GM23338 (cell line): ENCODE measurements around the gene MYOZ3. TPM values are rescaled to one million over a fixed set of nuclear protein-coding genes. Genes with fewer than 3 reads are reported as not detected.

ENCODE experiments used
- ATAC-seq: fragments of 200-7000 bp; cut with Tn5 transposase; 3 replicates; pipeline ENCODE4 v1.9.1; 2020
- DNase-seq: peaks from one replicate; pipeline ENCODE4 v3.0.0-alpha.2; 2015; ENCODE audit warnings: low spot score
- H2AFZ ChIP-seq: fragments of 200-600 bp; sonication (generic); 2 replicates; pipeline ENCODE4 v1.8.0; 2016; ENCODE audit warnings: antibody characterized with exemption, mild to moderate bottlenecking, moderate library complexity
- H3F3A ChIP-seq: fragments of 200-600 bp; sonication (generic); replicated peaks from 2 replicates; pipeline ENCODE4 v1.8.0; 2017; ENCODE audit warnings: antibody characterized with exemption, mixed run types, low read depth
- H3K27ac ChIP-seq: fragments of 200-600 bp; sonication (generic); 2 replicates; pipeline ENCODE4 v1.6.1; 2016; ENCODE audit warnings: low read depth
- H3K27me3 ChIP-seq: fragments of 200-600 bp; sonication (generic); 2 replicates; pipeline ENCODE4 v1.8.0; 2016; ENCODE audit warnings: mild to moderate bottlenecking, mixed run types, moderate library complexity; ENCODE audit not compliant: insufficient read depth
- H3K36me3 ChIP-seq: fragments of 200-600 bp; sonication (generic); 2 replicates; pipeline ENCODE4 v1.8.0; 2016; ENCODE audit warnings: mild to moderate bottlenecking; ENCODE audit not compliant: insufficient read depth
- H3K4me1 ChIP-seq: fragments of 200-600 bp; sonication (generic); 2 replicates; pipeline ENCODE4 v1.8.0; 2016; ENCODE audit warnings: mild to moderate bottlenecking, moderate library complexity; ENCODE audit not compliant: insufficient read depth
- H3K4me2 ChIP-seq: fragments of 200-600 bp; sonication (generic); 2 replicates; pipeline ENCODE4 v1.7.1; 2017; ENCODE audit warnings: mixed run types
- H3K4me3 ChIP-seq: fragments of 200-600 bp; sonication (generic); 2 replicates; pipeline ENCODE4 v1.6.1; 2016; ENCODE audit warnings: mixed run types
- H3K79me2 ChIP-seq: fragments of 200-600 bp; sonication (generic); replicated peaks from 2 replicates; pipeline ENCODE4 v1.8.0; 2017; ENCODE audit warnings: mild to moderate bottlenecking; ENCODE audit not compliant: insufficient read depth
- H3K9me2 ChIP-seq: fragments of 200-600 bp; sonication (generic); 2 replicates; pipeline ENCODE4 v1.8.0; 2017; ENCODE audit not compliant: insufficient read depth
- H4K20me1 ChIP-seq: fragments of 200-600 bp; sonication (generic); replicated peaks from 2 replicates; pipeline ENCODE4 v1.8.0; 2017; ENCODE audit warnings: mild to moderate bottlenecking; ENCODE audit not compliant: insufficient read depth
- H3K27ac Mint-ChIP-seq: 2 replicates; pipeline ENCODE4 v1.8.0; 2020; ENCODE audit warnings: inconsistent platforms, mild to moderate bottlenecking, moderate library complexity, mixed read lengths
- H3K27me3 Mint-ChIP-seq: 3 replicates; pipeline ENCODE4 v1.8.0; 2022; ENCODE audit warnings: low read depth, mild to moderate bottlenecking, moderate library complexity, mixed read lengths, inconsistent platforms; ENCODE audit not compliant: insufficient read depth, poor library complexity
- H3K36me3 Mint-ChIP-seq: 3 replicates; pipeline ENCODE4 v1.8.0; 2021; ENCODE audit warnings: low read depth, mild to moderate bottlenecking, inconsistent platforms, moderate library complexity, mixed read lengths
- H3K4me1 Mint-ChIP-seq: 3 replicates; pipeline ENCODE4 v1.8.0; 2020; ENCODE audit warnings: mild to moderate bottlenecking, inconsistent platforms, mixed read lengths
- H3K4me3 Mint-ChIP-seq: 3 replicates; pipeline ENCODE4 v1.8.0; 2021; ENCODE audit warnings: moderate library complexity, mild to moderate bottlenecking, inconsistent platforms, mixed read lengths
- H3K9me3 Mint-ChIP-seq: 3 replicates; pipeline ENCODE4 v1.8.0; 2020; ENCODE audit warnings: moderate library complexity, mild to moderate bottlenecking, inconsistent platforms, mixed read lengths
- CREB1 ChIP-seq: fragments of 250-450 bp; sonication (Bioruptor Pico); IDR thresholded peaks from 2 replicates; pipeline ENCODE4 v1.5.0; 2020; ENCODE audit warnings: low read depth, mild to moderate bottlenecking, moderate library complexity
- EZH2 ChIP-seq: fragments of 200-600 bp; sonication (generic); IDR thresholded peaks from one replicate; pipeline ENCODE4 v1.8.0; 2017; ENCODE audit warnings: antibody characterized with exemption, mild to moderate bottlenecking, low read depth; ENCODE audit not compliant: unreplicated experiment
- EZH2phosphoT487 ChIP-seq: fragments of 200-600 bp; sonication (generic); IDR thresholded peaks from one replicate; pipeline ENCODE4 v1.8.1; 2018; ENCODE audit warnings: antibody characterized with exemption; ENCODE audit not compliant: unreplicated experiment
- JUNB ChIP-seq: IDR thresholded peaks from one replicate; pipeline ENCODE4 v1.6.1; 2016; ENCODE audit warnings: antibody characterized with exemption; ENCODE audit not compliant: unreplicated experiment
- NANOG ChIP-seq: IDR thresholded peaks from 2 replicates; pipeline ENCODE4 v1.6.1; 2016; ENCODE audit warnings: antibody characterized with exemption, borderline replicate concordance
- POLR2AphosphoS5 ChIP-seq: IDR thresholded peaks from 2 replicates; pipeline ENCODE4 v1.6.1; 2016; ENCODE audit warnings: antibody characterized with exemption, low read depth
- ZNF331 ChIP-seq: fragments of 250-450 bp; sonication (Bioruptor Pico); IDR thresholded peaks from 2 replicates; pipeline ENCODE4 v1.5.0; 2020; ENCODE audit warnings: low read depth, mild to moderate bottlenecking, moderate library complexity
- polyA plus RNA-seq: library from polyadenylated mRNA; unstranded; fragments of >200 nt; fragmentation: Nextera tagmentation; extraction: Ambion mirVana; gene quantifications from 2 replicates; pipeline ENCODE4 v1.2.1, GENCODE V29; 2016
- total RNA-seq: library from RNA; depleted of rRNA; stranded (reverse); fragments of >200 nt; shearing (Covaris generic); gene quantifications from 2 replicates; pipeline ENCODE4 v1.2.3, GENCODE V29; 2014
- TF ChIP-seq, protein P1 (sequence below): IDR thresholded peaks from 2 replicates; pipeline ENCODE4 v1.6.1; 2016; ENCODE audit warnings: antibody characterized with exemption
- TF ChIP-seq, protein P2 (sequence below), 2 experiments: fragments of 200-600 bp in 1 of 2; sonication (generic) in 1 of 2; conservative IDR thresholded peaks; 2 replicates each; pipeline versions ENCODE4 v1.5.1 to v1.6.1; 2016 to 2017; ENCODE audit warnings: antibody characterized with exemption in 2 of 2, low read depth in 2 of 2, mild to moderate bottlenecking in 2 of 2, moderate library complexity in 1 of 2
- TF ChIP-seq, protein P3 (sequence below): IDR thresholded peaks from one replicate; pipeline ENCODE4 v1.6.1; 2018; ENCODE audit warnings: antibody characterized with exemption; ENCODE audit not compliant: unreplicated experiment

MYOZ3 gene
- total and polyA plus RNA-seq, 2 experiments from 2014 or later, result 12.7 to 13.8 TPM

DNA sequence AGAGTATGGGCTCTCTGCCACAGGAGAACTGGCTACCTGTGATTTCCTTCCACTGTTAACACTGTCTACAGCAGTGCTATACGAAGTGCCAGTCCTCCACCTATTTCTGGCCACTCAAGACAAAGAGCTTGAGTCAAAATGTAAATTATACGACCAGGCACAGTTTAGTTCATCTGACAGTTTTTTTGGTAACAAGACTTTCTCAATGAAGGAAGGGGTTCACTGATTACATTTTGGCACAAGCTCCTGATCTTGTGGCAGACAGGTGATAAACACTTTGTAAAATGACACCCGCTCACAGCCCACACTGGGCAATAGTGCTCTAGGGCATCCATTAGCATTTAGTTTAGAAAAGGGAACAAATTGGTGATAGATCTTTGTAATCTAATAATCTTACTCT is 31.2 kb downstream of the MYOZ3 start:
- H3K4me1 ChIP-seq, result no peaks in the 10 kb centered on the region
- no peak overlapping the region for H2AFZ ChIP-seq
- peaks cover 65% of the 10 kb centered on the region for H3K36me3 Mint-ChIP-seq
- H3K4me3 Mint-ChIP-seq, result no peak overlapping the region
- no peaks in the 10 kb centered on the region for H3K9me2 ChIP-seq
- peaks cover 57% of the 10 kb centered on the region for H3K36me3 ChIP-seq
- DNase-seq (no peak), ATAC-seq (no peak)
- no peak overlapping the region for H3K27ac Mint-ChIP-seq
- no peaks in the 10 kb centered on the region for H3F3A ChIP-seq
- TF ChIP-seq EZH2phosphoT487 (no peak), CREB1 (CRISPR knock-in tag) (no peak), ZNF331 (CRISPR knock-in tag) (no peak), NANOG (no peak), POLR2AphosphoS5 (no peak)
- TF ChIP-seq, protein P1, sequence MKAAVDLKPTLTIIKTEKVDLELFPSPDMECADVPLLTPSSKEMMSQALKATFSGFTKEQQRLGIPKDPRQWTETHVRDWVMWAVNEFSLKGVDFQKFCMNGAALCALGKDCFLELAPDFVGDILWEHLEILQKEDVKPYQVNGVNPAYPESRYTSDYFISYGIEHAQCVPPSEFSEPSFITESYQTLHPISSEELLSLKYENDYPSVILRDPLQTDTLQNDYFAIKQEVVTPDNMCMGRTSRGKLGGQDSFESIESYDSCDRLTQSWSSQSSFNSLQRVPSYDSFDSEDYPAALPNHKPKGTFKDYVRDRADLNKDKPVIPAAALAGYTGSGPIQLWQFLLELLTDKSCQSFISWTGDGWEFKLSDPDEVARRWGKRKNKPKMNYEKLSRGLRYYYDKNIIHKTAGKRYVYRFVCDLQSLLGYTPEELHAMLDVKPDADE, result no peak
- TF ChIP-seq, protein P2, sequence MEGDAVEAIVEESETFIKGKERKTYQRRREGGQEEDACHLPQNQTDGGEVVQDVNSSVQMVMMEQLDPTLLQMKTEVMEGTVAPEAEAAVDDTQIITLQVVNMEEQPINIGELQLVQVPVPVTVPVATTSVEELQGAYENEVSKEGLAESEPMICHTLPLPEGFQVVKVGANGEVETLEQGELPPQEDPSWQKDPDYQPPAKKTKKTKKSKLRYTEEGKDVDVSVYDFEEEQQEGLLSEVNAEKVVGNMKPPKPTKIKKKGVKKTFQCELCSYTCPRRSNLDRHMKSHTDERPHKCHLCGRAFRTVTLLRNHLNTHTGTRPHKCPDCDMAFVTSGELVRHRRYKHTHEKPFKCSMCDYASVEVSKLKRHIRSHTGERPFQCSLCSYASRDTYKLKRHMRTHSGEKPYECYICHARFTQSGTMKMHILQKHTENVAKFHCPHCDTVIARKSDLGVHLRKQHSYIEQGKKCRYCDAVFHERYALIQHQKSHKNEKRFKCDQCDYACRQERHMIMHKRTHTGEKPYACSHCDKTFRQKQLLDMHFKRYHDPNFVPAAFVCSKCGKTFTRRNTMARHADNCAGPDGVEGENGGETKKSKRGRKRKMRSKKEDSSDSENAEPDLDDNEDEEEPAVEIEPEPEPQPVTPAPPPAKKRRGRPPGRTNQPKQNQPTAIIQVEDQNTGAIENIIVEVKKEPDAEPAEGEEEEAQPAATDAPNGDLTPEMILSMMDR (conservative IDR thresholded peaks at IDR 0.05; ENCODE audit: low read depth in 2 of 2), result no peak
- TF ChIP-seq, protein P3, sequence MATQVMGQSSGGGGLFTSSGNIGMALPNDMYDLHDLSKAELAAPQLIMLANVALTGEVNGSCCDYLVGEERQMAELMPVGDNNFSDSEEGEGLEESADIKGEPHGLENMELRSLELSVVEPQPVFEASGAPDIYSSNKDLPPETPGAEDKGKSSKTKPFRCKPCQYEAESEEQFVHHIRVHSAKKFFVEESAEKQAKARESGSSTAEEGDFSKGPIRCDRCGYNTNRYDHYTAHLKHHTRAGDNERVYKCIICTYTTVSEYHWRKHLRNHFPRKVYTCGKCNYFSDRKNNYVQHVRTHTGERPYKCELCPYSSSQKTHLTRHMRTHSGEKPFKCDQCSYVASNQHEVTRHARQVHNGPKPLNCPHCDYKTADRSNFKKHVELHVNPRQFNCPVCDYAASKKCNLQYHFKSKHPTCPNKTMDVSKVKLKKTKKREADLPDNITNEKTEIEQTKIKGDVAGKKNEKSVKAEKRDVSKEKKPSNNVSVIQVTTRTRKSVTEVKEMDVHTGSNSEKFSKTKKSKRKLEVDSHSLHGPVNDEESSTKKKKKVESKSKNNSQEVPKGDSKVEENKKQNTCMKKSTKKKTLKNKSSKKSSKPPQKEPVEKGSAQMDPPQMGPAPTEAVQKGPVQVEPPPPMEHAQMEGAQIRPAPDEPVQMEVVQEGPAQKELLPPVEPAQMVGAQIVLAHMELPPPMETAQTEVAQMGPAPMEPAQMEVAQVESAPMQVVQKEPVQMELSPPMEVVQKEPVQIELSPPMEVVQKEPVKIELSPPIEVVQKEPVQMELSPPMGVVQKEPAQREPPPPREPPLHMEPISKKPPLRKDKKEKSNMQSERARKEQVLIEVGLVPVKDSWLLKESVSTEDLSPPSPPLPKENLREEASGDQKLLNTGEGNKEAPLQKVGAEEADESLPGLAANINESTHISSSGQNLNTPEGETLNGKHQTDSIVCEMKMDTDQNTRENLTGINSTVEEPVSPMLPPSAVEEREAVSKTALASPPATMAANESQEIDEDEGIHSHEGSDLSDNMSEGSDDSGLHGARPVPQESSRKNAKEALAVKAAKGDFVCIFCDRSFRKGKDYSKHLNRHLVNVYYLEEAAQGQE, result no peak
- H3K4me1 Mint-ChIP-seq, result peaks cover 7% of the 10 kb centered on the region; the same call in 2 of the 3 replicates
- H3K4me3 ChIP-seq, result no peak overlapping the region
- H4K20me1 ChIP-seq, result no peaks in the 10 kb centered on the region
- no peaks in the 10 kb centered on the region for H3K9me3 Mint-ChIP-seq
- H3K4me2 ChIP-seq, result no peak overlapping the region
- H3K27ac ChIP-seq, result peak overlapping the region; percentile 19; the same call in 1 of the 2 replicates
- H3K79me2 ChIP-seq, result no peaks in the 10 kb centered on the region
- H3K27me3 Mint-ChIP-seq, result no peaks in the 10 kb centered on the region
- no peaks in the 10 kb centered on the region for H3K27me3 ChIP-seq

- Histone ChIP-seq H3F3A (no peaks in the 10 kb centered on the region), H3K9me2 (no peaks in the 10 kb centered on the region), H2AFZ (no peak overlapping the region), H3K4me2 (no peak overlapping the region), H3K4me3 (no peak overlapping the region), H4K20me1 (0 out of 2 replicates have a peak, but pooled peaks cover 4% of the 10 kb centered on the region), H3K4me1 (peaks cover under 1% of the 10 kb centered on the region; the same call in 1 of the 2 replicates), H3K36me3 (peaks cover 75% of the 10 kb centered on the region), H3K27ac (no peak overlapping the region), H3K79me2 (peaks cover 9% of the 10 kb centered on the region), H3K27me3 (no peaks in the 10 kb centered on the region)
- H3K4me3 Mint-ChIP-seq, result no peak overlapping the region
- H3K4me1 Mint-ChIP-seq, result peaks cover 7% of the 10 kb centered on the region
- ATAC-seq, result no peak
- peaks cover 78% of the 10 kb centered on the region for H3K36me3 Mint-ChIP-seq
- no peaks in the 10 kb centered on the region for H3K9me3 Mint-ChIP-seq
- no peaks in the 10 kb centered on the region for H3K27me3 Mint-ChIP-seq
- H3K27ac Mint-ChIP-seq, result no peak overlapping the region
- no peak for DNase-seq
- TF ChIP-seq NANOG, result no peak
- TF ChIP-seq JUNB, result no peak
- no peak for TF ChIP-seq POLR2AphosphoS5
- no peak for TF ChIP-seq EZH2phosphoT487
- TF ChIP-seq EZH2, result no peak
These were observed 33.6 kb downstream of the MYOZ3 start for GRCh38 chr5:150694612-150695011.
